Cortex of kidney (tissue), 1 donor: ENCODE results near the gene ZNF862.
"Not testable (repeated sequence)": the region's sequence is repeated elsewhere in the genome, so short reads cannot be mapped to it uniquely, and the experiment has no call there.

Source experiments
- DNase-seq: peaks from one replicate; lab custom pipeline; 2025; lab: John Stamatoyannopoulos, UW

The ZNF862 gene

GRCh38 chr7:149824748-149825566 is 13.2 kb upstream of the ZNF862 start:
- no peak for DNase-seq

DNA sequence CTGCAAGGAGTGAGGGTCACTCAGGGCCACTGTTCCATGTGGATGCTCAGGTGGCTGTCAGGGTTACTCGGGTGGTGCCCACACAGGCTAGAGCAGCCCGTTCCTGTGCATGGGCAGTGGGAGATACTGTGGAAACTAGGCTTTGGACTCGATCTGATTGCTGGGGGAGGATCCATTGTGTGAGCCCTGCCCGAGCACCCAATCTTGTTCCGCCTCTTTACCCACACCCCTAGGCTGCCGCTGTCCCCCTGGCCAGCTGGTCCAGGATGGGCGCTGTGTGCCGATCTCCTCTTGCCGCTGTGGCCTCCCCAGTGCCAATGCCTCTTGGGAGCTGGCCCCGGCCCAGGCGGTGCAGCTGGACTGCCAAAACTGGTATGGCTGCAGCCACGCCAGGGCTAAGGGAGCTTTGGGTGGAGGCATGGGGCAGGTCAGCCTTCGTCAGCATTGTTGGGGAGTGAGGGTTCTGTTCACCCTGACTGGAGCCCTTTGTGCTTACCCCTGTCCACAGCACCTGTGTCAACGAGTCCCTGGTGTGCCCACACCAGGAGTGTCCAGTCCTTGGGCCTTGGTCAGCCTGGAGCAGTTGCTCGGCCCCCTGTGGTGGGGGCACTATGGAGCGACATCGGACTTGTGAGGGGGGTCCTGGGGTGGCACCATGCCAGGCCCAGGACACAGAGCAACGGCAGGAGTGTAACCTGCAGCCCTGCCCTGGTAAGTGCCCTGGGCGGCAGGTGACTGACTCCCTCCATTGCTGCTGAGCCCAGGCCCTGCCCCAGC is 12.4 kb upstream of the ZNF862 start:
- DNase-seq: no peak

DNA sequence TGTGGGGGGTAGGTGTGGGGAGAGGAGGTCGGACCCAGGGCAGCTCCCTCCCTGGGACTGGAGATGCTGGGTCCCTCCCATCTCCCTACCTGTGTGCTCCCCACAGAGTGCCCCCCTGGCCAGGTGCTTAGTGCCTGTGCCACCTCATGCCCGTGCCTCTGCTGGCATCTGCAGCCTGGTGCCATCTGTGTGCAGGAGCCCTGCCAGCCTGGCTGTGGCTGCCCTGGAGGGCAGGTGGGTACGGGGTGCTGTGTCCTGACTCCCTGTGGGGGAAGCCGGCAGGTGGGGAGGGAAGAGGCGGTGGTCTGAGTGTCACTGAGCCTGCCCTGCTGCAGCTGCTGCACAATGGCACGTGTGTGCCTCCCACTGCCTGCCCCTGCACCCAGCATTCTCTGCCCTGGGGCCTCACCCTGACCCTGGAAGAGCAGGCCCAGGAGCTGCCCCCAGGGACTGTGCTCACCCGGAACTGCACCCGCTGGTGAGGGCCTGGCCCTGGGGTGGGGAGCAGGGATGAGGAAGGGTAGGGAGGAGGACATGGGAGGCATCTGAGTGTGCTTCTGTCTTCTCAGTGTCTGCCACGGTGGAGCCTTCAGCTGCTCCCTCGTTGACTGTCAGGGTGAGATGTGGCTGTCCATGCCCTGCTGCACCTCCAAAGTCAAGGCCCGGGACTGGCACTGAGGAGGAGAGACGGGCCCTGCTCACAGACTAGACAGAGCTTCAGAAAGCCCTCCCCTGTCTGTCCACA is 11.7 kb upstream of the ZNF862 start:
- DNase-seq: no peak

- no peak for DNase-seq
Measured at GRCh38 chr7:149827089-149827981, 10.8 kb upstream of the ZNF862 start.

- DNase-seq: no peak
Measured at GRCh38 chr7:149828357-149829309, 9.5 kb upstream of the ZNF862 start.

GRCh38 chr7:149830527-149830926 is 7.6 kb upstream of the ZNF862 start:
- DNase-seq: not testable (repeated sequence)

- no peak for DNase-seq
Measured at GRCh38 chr7:149830997-149831740, 7.0 kb upstream of the ZNF862 start.

DNA sequence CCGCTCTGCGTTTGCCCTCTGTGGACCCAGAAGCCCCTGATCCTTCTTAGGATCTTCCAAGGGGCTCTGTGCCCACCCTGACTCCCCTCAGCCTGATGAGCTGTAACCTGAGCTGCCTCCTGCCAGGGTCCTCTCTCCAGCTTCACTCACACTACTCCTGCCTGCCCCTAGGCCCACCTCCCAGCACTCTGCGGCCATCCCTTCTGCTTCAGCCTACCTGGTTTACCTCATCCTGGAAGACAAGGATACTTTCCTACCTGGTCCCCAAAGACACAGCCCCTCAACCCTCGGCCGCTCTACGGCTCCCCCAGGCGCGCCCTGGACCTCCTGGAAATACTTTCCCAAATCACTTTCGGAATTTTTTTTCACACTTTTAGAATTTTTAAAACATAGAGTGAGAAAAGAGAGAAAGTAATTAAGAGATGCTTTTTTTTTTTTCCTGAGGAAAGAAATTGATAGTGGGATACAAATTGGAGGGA is 6.4 kb upstream of the ZNF862 start:
- no peak for DNase-seq

DNA sequence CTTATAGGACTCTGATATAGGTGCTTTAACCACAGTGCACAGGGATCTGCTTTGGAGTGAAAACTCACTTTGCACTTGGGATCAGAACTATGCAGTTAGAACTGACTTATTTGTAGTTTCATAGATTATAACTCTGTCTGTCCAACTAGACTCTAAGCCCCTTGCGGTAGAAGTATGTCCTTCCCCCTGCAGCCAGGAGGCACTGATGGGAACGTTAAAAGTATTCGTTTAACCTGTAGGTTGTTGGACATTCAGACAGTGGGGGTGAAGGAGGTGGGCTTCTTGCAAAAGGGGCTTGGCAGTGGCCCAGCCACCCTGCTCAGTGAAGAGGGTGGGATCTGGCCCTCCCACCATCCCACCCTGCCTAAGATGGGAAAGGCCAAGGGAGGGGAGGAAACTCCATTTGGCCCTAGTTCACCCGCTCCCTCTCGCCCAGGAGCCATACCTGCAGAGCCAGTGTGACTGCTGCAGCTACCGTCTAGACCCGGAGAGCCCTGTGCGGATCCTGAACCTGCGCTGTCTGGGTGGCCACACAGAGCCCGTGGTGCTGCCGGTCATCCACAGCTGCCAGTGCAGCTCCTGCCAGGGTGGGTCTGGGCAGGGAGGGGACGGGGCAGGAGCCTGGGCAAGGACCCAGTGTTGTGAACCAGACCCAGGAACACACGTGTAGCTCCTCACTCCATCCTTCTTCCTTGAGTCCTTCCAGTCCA is 5.7 kb upstream of the ZNF862 start:
- no peak for DNase-seq

DNA sequence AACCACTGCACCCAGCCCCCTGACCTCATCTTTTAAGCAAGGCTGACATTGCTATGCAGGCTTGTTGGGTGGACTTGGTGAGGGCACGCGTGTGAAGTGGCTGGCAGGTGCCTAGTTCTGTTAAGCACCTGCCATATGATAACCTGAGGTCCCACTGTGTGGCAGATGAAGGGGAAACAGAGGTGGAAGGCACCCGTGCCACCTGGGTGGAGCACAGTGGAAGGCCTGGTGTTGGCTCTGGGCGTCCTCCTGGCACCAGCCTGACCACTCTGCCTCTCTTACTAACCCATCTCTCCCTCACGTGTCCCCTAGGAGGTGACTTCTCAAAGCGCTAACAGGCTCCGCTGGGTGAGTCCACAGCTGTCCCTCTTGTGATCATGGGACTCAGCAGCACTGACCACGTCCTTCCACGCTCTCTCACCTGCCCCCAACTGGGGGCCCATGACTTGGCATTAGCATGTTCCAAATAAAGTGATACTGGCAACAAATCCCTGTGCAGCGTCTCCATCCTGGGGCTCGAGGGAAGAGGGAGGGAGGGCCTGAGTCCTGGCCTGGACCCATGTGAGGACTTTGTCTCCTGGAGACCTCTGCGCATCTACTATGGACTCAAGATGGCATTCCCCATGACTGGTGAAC is 4.6 kb upstream of the ZNF862 start:
- no peak for DNase-seq

- DNase-seq: no peak
Measured at GRCh38 chr7:149834601-149835000, 3.6 kb upstream of the ZNF862 start.

DNA sequence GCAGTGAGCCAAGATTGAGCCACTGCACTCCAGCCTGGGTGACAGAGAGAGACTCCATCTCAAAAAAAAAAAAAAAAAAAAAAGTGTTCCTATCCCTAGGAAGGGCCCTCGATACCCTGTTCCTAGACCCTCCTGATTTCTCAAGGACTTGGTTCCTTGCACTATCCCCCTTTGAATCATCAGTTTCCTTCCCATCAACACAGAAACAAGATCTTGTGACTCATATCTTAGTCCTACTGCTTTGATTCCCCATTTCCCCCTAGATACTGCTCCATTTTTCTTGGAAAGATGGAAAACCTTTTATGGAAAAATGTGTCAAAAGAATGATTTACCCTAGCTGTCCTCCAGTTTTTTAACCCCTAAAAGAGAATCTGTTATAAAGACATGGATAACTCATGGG is 1.7 kb upstream of the ZNF862 start:
- no peak for DNase-seq

DNA sequence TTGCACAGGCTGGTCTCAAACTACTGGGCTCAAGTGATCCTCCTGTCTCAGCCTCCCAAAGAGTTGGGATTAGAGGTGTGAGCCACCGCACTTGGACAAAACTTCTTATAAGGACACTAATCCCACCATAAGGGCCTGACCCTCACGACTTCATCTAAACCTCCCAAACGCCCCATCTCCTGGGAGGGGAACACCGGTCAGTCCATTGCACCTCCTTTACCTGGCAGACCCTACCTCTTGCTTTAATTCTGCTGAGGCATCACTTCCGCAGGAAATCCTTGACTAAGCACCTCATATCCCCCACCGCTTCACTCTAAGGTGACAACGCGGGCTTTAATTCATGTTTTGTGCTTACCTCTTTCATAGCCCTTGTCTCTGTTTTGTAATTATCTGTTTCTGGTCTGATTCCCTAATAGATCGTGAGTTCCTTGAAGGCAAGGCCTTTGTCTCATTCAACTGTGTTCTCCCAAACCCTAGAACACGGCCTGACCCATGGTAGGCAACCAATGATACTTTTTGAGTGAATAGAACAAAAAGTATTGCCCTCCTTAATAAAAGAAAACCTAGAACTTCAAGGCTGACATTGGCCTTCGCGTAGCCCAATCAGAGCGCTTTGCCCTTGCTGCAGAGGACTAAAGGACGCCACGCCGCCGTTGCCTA is 481 bp upstream of the ZNF862 start:
- DNase-seq: no peak

GRCh38 chr7:149838992-149839408 is 825 bp downstream of the ZNF862 start:
- DNase-seq: no peak

GRCh38 chr7:149839933-149840332 is 1.8 kb downstream of the ZNF862 start:
- DNase-seq: no peak

DNA sequence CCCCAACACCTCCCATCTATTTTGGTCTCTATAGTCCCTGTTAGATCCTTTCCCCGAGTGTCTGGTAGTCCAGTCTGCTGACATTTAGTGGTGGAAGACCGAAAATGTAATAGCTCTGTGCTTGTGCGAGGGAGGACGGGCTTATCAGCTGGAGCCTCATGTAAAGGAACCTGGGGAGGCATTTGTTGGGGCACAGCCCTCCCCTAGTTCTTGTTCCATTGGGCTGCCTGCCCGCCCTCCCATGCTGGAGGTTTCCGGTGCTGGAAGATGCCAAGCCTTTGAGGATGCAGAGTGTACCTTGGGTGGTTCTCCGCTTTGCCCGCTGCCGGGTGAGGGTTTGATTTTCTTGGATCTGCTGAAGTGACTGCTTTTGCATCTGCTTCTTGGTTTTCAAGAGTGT is 5.4 kb downstream of the ZNF862 start:
- DNase-seq: no peak

- DNase-seq: no peak
Measured at GRCh38 chr7:149844445-149844844, 6.3 kb downstream of the ZNF862 start.
